Kidney epithelial cell (primary cell): ENCODE data around the gene ATXN7L1. TPM values are rescaled to one million over a fixed set of nuclear protein-coding genes. Genes with fewer than 3 reads are reported as not detected.

ENCODE experiments used
- DNase-seq: peaks from one replicate; pipeline ENCODE4 v3.0.0-alpha.2; 2010; ENCODE audit warnings: low read depth
- H3K27me3 ChIP-seq: 2 replicates; pipeline ENCODE4 v1.6.0; 2011; ENCODE audit warnings: low read length; ENCODE audit not compliant: control insufficient read depth, insufficient read depth
- H3K36me3 ChIP-seq: 2 replicates; pipeline ENCODE4 v1.5.1; 2011; ENCODE audit warnings: low read length; ENCODE audit not compliant: control insufficient read depth, insufficient read depth
- H3K4me3 ChIP-seq: 2 replicates; pipeline ENCODE4 v1.5.1; 2011; ENCODE audit warnings: low read depth, mild to moderate bottlenecking, control low read depth, low read length
- CTCF ChIP-seq: IDR thresholded peaks from 2 replicates; pipeline ENCODE4 v1.5.1; 2011; ENCODE audit warnings: mild to moderate bottlenecking, moderate library complexity, low read length, control low read depth, inconsistent platforms; ENCODE audit not compliant: insufficient read depth, poor library complexity, severe bottlenecking
- total RNA-seq: library from RNA; depleted of rRNA; stranded (reverse); fragments of >200 nt; gene quantifications from 2 replicates; pipeline ENCODE4 v1.2.3, GENCODE V29; 2015

The ATXN7L1 gene
- total RNA-seq, 1 donor from 2014 or later: 2.4 TPM

GRCh38 chr7:105810556-105810955, 65.8 kb downstream of the ATXN7L1 start:
- no peak overlapping the region for H3K4me3 ChIP-seq
- TF ChIP-seq CTCF: no peak
- H3K36me3 ChIP-seq: no peaks in the 10 kb centered on the region
- no peak for DNase-seq
- no peaks in the 10 kb centered on the region for H3K27me3 ChIP-seq

- DNase-seq: peak; percentile 44
- no peaks in the 10 kb centered on the region for H3K36me3 ChIP-seq
- H3K27me3 ChIP-seq: no peaks in the 10 kb centered on the region
- no peak overlapping the region for H3K4me3 ChIP-seq
- no peak for TF ChIP-seq CTCF
These were observed 67.5 kb downstream of the ATXN7L1 start for GRCh38 chr7:105808703-105809590.

GRCh38 chr7:105808209-105808608, 68.2 kb downstream of the ATXN7L1 start:
- DNase-seq: no peak
- Histone ChIP-seq H3K27me3 (no peaks in the 10 kb centered on the region), H3K36me3 (no peaks in the 10 kb centered on the region), H3K4me3 (no peak overlapping the region)
- TF ChIP-seq CTCF: no peak

GRCh38 chr7:105807448-105807762, 69.0 kb downstream of the ATXN7L1 start:
- no peak overlapping the region for H3K4me3 ChIP-seq

GRCh38 chr7:105806592-105807447, 69.6 kb downstream of the ATXN7L1 start:
- TF ChIP-seq CTCF: no peak
- no peaks in the 10 kb centered on the region for H3K27me3 ChIP-seq
- H3K4me3 ChIP-seq: no peak overlapping the region
- peak; percentile 45 for DNase-seq
- H3K36me3 ChIP-seq: no peaks in the 10 kb centered on the region

More at GRCh38 chr7:105807448-105807762, 69.0 kb downstream of the ATXN7L1 start:
- no peak for TF ChIP-seq CTCF
- DNase-seq: no peak
- no peaks in the 10 kb centered on the region for H3K36me3 ChIP-seq
- no peaks in the 10 kb centered on the region for H3K27me3 ChIP-seq
